Amygdala (tissue), 56 donors: ENCODE measurements around the gene PSMD12.
A peak's percentile ranks its signal among the peaks of the same experiment; 100 is the strongest.
"Not testable (repeated sequence)": the region's sequence is repeated elsewhere in the genome, so short reads cannot be mapped to it uniquely, and the experiment has no call there.

Experiments
- DNase-seq, 56 donors: peaks; one replicate each; lab custom pipeline; 2025; lab: John Stamatoyannopoulos, UW

The PSMD12 gene

DNA sequence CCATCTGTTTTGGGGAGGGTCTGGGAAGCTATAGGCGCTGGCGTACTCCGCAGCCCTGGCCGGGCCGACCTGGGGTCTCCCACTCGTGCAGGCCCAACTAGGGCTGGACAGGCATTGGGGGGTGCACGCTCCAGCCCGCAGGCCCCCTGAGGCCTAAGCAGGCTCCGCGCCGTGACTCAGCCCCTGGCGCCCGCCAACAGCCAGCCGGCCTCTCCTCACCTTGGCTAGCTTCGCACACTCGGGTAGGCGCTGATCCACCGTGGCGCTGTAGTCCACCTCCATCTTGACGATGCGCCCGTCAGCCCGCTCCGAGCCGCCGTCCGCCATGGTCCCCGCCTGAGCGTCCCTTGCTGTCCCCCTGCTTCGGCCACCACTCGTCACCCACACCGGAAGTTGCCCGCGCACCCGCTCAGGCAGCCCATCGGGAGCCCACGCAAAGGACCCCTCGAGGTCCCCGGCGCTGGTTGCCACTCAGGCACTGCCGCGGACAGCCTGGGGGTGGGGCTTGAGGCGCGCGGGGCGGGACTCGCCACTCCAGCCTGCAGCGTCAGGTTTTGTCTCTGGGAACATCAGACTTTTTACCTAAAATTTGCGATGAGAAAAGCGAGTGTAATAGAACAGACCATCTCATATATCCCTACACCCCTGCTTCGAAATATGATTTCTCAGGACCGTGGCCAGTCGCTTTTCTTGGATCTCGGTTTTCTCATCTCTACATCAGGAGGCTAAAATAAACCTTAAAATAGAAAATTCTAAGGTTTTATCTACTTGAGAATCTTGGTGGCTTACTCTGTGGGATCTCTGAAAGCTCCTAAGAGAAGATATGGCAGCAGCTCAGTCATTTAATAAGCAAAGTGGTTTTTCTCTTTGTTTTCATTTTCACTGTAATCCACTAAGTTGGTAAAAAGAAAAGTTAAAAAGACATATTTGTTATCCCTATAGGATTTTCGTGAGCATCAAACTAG is at the start of gene PSMD12:
TSS of gene PSMD12 (minus strand) at position 385 of the 965 bp plus-strand sequence. CDS start at position 327, 58 bp downstream.
- peak; percentile 60 to 95 (median 90) for DNase-seq

DNA sequence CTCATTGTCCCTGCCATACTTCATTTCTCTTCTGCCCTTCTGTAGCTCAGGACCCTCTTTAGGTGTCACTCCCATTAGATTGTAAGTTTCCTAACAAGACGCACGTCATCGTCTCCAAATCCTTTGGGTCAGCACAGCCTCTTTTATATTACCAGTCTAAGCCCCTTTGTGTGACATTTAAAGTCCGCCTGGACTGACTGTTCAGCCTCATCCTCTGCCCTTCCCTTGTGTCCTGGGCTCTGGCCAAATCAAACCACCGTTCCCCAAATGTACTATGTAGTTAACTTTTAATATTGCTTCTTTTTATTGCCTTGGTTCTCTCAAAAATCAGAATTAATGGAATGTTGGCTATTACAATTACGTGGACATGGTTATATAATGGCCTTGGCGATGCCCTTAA is 48.9 kb upstream of the PSMD12 start:
- DNase-seq = no peak

DNA sequence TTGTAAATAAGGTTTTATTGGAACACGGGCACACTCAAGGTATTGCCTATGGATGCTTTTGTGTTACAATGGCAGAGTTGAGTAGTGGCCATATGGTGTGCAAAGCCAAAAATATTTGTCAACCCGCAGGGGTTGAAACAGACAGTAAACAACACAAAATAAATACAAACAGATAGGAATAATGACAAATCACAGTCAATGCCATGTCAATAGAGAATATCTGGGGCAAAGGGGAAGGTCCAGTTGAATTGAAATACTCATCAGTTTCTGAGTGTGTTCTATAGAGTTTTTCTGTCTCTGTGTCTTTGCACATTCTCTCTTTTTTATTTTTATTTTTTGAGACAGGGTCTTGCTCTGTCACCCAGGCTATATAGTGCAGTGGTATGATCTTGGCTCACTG is 48.2 kb upstream of the PSMD12 start:
- DNase-seq = no peak

DNA sequence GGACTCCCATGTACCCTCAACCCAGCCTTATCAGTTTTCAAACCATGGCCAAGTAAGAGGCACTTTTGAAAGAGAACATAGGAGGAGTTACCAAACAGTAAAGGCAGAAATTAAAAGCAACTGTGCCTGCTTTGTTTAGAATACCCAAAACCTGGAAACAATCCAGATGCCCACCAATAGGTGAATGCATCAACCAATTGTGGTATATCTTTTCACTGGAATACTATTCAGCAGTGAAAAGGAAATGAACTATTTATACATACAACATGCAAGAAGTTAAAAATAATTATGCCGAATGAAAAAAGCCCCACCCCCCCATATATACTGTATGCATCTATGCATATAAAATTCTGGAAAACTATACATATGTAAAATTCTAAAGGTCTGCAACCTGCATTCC is 47.8 kb upstream of the PSMD12 start:
- no peak for DNase-seq

DNA sequence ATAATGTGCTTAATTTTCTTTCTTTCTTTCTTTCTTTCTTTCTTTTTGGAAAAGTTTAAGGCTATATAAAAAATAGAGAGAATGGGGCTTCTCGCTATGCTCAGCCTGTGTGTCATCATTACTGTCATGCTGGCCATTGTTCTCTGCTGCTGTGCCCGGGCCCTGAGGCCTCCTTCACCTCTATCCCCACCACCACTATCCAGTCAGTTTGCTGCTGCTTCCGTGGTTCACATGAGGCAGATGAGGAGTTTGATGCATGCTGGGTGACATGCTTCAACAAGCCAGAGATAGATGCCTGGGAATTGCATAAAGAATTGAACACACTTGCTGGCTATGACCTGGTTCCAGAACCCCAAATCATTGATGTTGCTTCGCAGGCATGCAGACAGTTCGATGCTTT is 47.0 kb upstream of the PSMD12 start:
- DNase-seq = no peak

DNA sequence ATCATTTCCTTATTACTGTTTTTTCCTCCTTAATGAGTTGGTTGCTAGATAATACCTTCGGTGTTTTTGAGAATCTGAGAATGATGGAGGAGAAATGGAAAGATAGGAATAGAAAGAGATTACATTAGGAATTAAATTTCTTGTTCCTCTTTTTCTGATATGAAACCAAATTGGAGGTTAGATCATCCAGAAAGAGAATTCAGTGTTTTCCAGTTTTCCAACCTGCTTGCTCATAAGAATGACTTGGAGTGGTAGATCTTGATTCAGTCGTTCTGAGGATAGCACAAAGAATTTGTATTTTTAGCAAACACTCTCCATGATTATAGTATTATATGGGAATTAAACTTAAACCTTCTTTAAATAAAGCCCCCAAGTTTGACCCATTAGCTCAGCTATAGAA is 46.6 kb upstream of the PSMD12 start:
- DNase-seq = no peak

DNA sequence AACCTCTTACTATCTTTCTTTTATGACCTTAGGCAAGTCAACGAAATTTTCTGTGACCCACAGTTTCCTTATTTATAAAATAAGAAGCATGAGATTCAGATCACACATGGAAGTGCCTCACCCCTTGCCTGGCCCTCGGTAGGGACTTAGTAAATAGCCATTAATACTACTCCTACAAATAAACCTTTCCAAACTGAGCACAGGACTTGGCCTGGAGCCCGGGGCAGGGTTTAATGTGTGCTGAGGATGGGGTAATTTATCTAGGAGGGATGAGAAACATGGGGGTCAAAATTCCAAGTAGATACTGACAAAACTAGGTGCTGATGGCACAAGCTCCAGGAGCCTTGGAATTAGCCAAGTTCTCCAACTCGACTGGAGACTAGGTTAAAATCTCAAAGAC is 45.7 kb upstream of the PSMD12 start:
- DNase-seq = no peak

DNA sequence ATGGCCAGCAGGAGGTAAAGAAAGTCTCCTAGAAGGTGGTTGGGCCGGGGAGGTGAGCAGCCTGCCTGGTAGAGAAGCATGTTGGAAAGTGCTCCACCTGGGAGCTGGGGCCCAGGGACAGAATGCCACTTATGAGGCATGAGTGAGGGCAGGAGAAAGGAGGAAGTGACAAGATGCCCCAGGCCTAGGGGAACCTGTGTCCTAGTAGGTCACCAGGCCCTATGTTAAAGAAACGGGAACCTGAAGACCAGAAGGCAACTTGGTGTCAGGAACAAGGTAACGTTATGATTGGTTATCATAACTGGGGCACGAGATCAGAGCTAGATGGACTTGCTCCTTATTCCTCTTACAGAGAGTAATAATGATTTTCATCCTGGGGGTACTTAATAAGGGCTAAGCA is 45.0 kb upstream of the PSMD12 start:
- DNase-seq = no peak

DNA sequence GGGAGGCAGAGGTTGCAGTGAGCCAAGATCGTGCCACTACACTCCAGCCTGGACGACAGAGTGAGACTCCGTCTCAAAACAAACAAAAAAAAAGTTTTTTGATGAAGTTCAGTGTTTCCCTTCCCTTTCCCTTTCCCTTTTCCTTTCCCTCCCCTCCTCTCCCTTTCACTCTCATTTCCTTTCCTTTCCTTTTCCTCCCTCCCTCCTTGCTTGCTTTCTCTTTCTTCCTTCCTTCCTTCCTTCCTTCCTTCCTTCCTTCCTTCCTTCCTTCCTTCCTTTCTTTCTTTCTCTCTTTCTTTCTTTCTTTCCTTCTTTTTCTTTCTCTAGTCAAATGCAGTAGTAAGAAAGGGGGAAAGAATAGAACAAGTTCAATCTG is 42.1 kb upstream of the PSMD12 start:
- not testable (repeated sequence) for DNase-seq

DNA sequence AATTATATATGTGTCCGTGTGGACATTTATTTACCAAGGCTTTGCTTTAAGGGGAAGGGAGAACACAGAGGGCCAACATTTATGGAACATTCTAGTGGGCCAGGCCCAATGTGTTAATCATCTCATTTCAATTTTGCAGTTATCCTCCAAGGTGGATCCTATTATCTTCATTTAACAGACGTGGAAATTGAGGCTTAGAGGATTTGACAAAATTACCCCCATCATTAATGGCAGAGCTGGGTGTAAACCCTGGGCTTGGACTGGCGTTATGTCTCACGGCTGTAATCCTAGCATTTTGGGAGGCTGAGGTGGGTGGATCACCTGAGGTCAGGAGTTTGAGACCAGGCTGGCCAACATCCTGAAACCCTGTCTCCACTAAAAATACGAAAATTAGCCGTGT is 37.1 kb upstream of the PSMD12 start:
- DNase-seq = no peak

DNA sequence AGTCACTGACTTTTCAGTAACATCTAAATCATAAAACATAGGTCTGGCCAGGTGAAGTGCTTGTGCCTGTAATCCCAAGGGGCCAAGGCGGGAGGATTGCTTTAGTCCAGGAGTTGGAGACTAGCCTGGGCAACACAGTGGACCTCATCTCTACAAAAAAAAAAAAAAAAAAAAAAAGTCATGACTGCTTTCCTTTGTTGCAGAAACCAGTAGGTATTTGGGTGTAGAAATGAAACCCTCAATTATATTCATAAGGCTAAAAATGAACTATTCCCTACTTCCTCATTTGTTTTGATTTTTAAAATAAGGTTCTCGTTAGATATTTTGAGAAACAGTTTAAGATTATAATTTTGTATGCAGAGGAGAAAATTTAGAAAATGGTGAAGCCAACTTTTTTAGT is 36.7 kb upstream of the PSMD12 start:
- DNase-seq = no peak

DNA sequence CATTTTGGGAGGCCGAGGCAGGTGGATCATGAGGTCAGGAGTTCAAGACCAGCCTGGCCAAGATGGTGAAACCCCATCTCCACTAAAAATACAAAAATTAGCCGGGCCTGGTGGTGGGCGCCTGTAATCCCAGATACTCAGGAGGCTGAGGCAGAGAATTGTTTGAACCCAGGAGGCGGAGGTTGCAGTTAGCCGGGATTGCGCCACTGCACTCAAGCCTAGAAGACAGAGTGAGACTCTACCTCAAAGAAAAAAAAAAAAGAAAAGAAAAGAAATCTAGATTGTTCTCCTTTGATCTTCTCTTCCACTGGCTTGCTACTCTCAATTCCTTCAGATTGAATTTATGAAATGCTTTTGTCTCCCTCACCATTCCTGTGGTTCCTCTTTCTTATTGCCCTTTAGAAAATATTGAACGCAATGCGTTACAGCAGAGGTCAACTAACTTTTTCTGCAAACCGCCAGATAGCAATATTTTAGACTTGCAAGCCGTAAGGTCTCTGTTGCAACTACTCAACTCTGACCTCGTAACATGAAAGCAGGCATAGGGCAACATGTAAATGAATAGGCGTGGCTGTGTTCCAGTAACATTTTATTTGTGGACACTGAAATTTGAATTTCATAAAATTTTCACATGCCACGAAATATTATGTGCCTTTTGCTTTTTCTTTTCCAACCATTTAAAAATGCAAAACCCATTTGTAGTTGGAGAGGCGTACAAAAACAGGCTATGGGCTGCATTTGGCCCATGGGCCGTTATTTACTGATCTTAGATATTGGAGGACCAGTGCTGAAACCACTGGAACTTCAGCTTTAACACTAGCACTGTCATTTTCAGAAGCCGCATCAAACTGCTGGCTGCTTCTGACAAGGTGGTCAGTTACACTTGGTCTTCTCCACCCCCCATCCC is 35.5 kb upstream of the PSMD12 start:
- DNase-seq = no peak

DNA sequence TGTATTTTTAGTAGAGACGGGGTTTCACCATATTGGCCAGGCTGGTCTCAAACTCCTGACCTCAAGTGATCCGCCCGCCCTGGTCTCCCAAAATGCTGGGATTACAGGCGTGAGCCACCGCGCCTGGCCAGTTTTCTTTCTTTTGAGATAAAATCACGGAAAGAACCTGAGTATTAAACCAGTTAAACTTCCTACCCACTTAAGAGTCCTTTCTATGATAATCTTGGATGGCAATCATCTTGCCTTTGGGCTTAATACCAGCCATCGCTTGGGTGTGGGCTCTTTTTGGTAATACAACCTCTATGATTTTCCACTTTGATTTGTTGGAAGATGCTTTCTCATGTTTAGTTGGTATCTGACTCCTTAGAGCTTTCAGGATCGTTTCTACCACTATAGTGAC is 34.7 kb upstream of the PSMD12 start:
- DNase-seq = no peak

DNA sequence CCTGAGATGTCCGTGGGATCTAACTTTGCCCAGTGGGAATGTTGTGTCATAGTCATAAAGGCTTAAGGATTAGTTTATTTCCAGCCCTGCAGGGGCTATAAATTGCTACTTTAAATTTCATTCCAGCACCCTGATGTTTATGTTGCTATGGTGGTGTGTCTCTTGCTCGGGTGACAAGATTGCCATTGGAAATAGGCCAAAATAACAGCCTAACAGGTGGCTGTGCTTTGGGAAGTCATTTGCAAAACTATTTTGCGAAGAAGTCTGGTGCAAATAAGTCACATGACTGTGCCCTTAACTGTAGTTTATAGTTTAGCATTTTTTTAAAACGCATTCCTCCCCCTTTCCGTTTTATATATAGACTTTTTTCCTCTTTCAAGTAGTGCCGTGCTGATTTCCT is 33.8 kb upstream of the PSMD12 start:
- DNase-seq = no peak

DNA sequence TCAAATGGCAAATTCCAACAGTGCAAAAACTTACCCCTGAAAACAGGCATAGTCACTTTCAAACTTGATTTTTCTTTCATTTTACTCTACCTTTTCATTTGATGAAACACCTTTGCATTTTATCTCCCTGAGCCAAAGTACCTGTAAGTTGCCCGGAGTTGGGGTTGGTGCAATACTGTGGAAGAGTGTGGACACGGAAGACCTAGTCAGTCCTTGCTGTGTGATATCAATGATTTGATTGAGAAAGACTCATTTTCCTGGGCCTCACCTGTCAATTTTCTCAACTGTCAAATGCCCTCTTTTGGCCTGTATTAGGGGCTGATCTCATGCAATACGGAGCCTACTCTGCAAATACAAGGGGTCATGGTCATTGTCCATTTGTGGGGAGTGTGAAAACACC is 33.3 kb upstream of the PSMD12 start:
- no peak for DNase-seq

DNA sequence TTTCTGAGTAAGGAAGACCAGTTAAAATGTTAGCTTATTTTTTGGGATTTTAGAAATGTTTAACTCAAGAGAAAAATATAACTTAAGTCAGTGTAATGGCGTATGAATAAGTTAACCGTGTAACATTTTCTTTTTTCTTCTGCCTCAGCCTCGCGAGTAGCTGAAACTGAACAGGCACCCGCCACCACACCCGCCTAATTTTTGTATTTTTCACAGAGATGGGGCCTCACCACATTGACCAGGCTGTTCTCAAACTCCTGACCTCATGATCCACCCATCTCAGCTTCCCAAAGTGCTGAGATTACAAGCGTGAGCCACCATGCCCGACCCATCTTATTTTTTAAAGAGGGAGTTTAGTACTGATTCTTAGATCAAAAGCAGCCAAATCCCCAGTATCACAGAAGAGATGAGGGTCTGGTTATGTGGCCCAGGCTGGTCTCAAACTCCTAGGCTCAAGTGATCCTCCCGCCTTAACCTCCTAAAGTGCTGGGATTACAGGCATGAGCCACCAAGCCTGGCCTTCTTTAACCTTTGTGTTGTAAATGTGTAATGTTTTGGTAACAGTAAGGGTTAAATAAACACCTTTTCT is 27.5 kb upstream of the PSMD12 start:
- no peak for DNase-seq

DNA sequence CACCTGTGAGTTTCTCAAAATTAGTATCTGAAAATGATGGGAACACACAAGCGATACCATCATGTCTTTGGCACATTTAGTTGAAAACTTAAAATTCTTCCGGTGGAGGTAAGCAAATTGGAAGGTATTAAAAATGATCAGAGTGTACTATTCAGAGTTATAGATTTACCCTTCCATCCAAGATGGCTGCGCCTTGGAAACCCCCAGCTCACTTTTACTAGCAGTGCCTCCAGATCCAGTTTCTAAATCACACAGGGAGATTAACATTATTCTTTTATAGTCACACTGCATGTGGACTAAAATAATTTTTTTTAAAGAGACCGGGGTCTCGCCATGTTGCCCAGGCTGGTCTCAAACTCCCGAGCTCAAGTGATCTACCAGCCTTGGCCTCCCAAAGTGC is 25.7 kb upstream of the PSMD12 start:
- DNase-seq = no peak

DNA sequence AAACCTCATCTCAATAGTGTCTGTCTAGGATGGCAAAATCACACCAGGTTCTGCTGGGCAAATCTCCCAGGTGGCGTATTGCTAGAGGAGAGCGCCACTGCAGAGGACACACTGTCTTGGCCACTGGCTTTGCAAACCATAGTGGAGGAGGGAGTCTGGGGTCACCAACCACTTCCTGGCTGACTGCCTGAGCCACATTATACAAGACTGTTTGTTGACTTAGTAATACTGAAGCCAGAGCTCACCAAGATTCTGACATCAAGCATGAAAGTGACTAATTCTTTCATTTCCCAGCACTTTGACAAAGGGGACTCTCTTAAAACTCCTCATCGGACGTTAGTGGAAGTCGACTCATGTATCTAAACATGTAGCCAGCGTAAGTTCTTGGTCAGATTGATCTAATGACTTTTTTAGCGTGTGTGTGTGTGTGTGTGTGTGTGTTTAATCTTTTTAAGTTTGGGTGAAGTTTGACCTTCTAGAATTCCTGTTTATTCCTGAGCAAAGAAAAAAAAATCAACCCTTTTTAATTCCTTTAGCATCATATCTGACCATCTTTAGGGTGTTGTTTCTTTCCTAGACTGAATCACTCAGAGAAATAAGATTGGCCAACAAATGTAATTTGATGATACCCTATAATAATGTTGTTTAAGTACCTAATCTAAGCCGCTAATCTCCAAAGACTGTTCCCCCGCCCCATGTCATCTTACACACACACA is 24.4 kb upstream of the PSMD12 start:
- peak in 32 of 56 donors; percentile 4 to 60 (median 20) for DNase-seq

DNA sequence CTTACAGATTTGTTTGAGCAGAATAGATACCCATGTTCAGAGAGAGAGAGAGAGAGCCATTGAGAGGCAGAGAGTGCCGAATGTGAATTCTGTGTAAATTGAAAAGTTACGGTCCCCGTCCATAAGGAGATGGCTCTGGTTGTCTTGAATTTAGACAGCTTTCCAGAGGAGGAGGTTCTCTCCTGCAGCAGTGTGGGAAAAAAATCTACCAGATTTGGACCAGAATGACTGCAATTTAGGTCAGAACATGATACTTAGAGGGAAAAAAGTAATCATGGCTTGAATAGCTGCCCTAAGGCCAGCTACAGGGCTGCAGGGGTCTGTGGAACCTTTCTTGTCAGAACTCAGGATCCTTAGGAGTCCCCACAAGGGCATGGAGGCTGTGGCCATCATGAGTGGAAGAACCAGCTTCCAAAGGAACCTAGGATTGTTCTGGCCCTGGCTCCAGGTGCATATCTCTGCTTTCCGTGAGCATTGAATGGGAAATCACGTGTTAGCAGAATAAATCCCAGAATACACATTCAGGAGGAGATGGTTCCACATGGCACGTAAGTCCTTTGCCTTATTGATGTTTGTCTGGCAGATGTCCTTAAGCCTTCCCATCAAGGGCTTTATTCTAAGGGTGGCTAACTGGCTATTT is 23.7 kb upstream of the PSMD12 start:
- DNase-seq = no peak

DNA sequence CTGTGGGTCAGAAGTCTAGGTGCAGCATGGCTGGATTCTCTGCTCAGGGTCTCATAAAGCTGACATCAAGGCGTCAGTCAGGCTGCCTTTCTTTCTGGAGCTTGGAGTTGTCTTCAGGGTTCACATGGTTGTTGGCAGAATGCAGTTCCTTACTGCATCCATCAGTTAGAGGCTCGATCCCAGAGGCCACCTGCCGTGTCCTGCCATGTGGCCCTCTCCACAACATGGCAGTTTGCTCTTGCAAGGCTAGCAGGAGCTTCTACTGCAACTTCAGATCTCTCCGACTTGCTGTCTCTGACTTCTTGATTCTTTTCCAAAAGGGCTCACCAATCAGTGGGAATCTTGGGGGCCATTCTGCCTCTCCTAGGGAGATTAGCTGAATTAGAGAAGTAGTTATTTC is 22.6 kb upstream of the PSMD12 start:
- DNase-seq = no peak
